Astrocyte (in vitro differentiated cells and primary cell): ENCODE data around the gene NME1. TPM values are rescaled to one million over a fixed set of nuclear protein-coding genes. Genes with fewer than 3 reads are reported as not detected.

ENCODE experiments used
- DNase-seq: peaks from one replicate; pipeline ENCODE4 v3.0.0-alpha.2; 2010; ENCODE audit warnings: low read depth
- FAIRE-seq: peaks from 2 replicates; lab custom pipeline; 2011; peaks lifted over from hg19 to GRCh38; lab: Jason Lieb, UNC
- H2AFZ ChIP-seq: 2 replicates; pipeline ENCODE4 v1.6.0; 2012; ENCODE audit warnings: low read depth, low read length, inconsistent platforms
- H3K27ac ChIP-seq: 2 replicates; pipeline ENCODE4 v1.5.1; 2011; ENCODE audit warnings: low read depth, low read length, inconsistent platforms
- H3K27me3 ChIP-seq: 2 replicates; pipeline ENCODE4 v1.6.0; 2011; ENCODE audit warnings: low read length, inconsistent platforms; ENCODE audit not compliant: insufficient read depth
- H3K36me3 ChIP-seq: 2 replicates; pipeline ENCODE4 v1.5.1; 2011; ENCODE audit warnings: low read length, inconsistent platforms; ENCODE audit not compliant: insufficient read depth
- H3K4me1 ChIP-seq: 2 replicates; pipeline ENCODE4 v1.5.1; 2011; ENCODE audit warnings: low read length, inconsistent platforms; ENCODE audit not compliant: insufficient read depth
- H3K4me2 ChIP-seq: 2 replicates; pipeline ENCODE4 v1.6.0; 2012; ENCODE audit warnings: low read length, inconsistent platforms
- H3K4me3 ChIP-seq: 2 replicates; pipeline ENCODE4 v1.5.1; 2011; ENCODE audit warnings: low read depth, mild to moderate bottlenecking, low read length, inconsistent platforms; ENCODE audit not compliant: insufficient read depth
- H3K79me2 ChIP-seq: 2 replicates; pipeline ENCODE4 v1.6.0; 2012; ENCODE audit warnings: mild to moderate bottlenecking, low read length, inconsistent platforms; ENCODE audit not compliant: insufficient read depth
- H3K9ac ChIP-seq: 2 replicates; pipeline ENCODE4 v1.6.0; 2012; ENCODE audit warnings: mild to moderate bottlenecking, low read length, inconsistent platforms
- H3K9me3 ChIP-seq: 2 replicates; pipeline ENCODE4 v1.5.1; 2012; ENCODE audit warnings: low read depth, mild to moderate bottlenecking, low read length, inconsistent platforms; ENCODE audit not compliant: insufficient read depth
- H4K20me1 ChIP-seq: 2 replicates; pipeline ENCODE4 v1.6.0; 2012; ENCODE audit warnings: low read length, inconsistent platforms; ENCODE audit not compliant: insufficient read depth
- H3K27ac Mint-ChIP-seq: one replicate; pipeline ENCODE4 v1.8.0; 2021; ENCODE audit warnings: mild to moderate bottlenecking, mixed read lengths; ENCODE audit not compliant: unreplicated experiment
- H3K27me3 Mint-ChIP-seq: one replicate; pipeline ENCODE4 v1.8.0; 2021; ENCODE audit warnings: low read depth, mixed read lengths; ENCODE audit not compliant: unreplicated experiment
- H3K36me3 Mint-ChIP-seq: one replicate; pipeline ENCODE4 v1.8.0; 2021; ENCODE audit warnings: low read depth, mixed read lengths; ENCODE audit not compliant: unreplicated experiment
- H3K4me1 Mint-ChIP-seq: one replicate; pipeline ENCODE4 v1.8.0; 2021; ENCODE audit warnings: low read depth, mixed read lengths; ENCODE audit not compliant: unreplicated experiment
- H3K4me3 Mint-ChIP-seq: one replicate; pipeline ENCODE4 v1.8.0; 2021; ENCODE audit warnings: mild to moderate bottlenecking, moderate library complexity, mixed read lengths; ENCODE audit not compliant: unreplicated experiment
- H3K9me3 Mint-ChIP-seq: one replicate; pipeline ENCODE4 v1.8.0; 2021; ENCODE audit warnings: mild to moderate bottlenecking, mixed read lengths; ENCODE audit not compliant: unreplicated experiment
- EZH2 ChIP-seq: IDR thresholded peaks from 2 replicates; pipeline ENCODE4 v1.6.1; 2012; ENCODE audit warnings: mild to moderate bottlenecking, low read length, inconsistent platforms; ENCODE audit not compliant: insufficient read depth
- total RNA-seq: library from RNA; stranded (reverse); gene quantifications from 2 replicates; pipeline ENCODE4 v1.2.1, GENCODE V29; 2021
- TF ChIP-seq, protein P1 (sequence below): IDR thresholded peaks from 2 replicates; pipeline ENCODE4 v1.5.1; 2011; ENCODE audit warnings: low read depth, mild to moderate bottlenecking, inconsistent platforms, low read length, moderate library complexity; ENCODE audit not compliant: insufficient read depth

NME1 gene
- total RNA-seq, 1 donor from 2014 or later: 236 TPM

DNA sequence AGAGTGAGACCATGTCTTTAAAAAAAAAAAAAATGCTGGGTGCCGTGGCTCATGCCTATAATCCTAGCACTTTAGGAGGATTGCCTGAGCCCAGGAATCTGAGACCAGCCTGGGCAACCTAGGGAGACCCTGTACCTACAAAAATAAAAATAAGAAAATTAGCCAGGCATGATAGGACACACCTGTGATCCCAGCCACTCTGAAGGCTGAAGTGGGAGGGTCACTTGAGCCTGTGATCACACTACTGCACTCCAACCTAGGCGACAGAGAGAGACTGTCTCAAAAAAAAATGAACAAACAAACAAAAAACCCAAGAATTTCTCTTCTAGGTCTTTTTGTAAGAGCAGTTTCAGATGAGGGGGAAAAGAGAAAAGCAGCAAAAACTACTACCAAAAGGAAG lies 47.5 kb downstream of the NME1 start:
- peaks cover 4% of the 10 kb centered on the region for H3K4me1 Mint-ChIP-seq
- Histone ChIP-seq H3K27me3 (no peaks in the 10 kb centered on the region), H2AFZ (no peak overlapping the region), H3K4me2 (no peak overlapping the region), H3K27ac (no peak overlapping the region), H3K9ac (no peak overlapping the region), H3K4me3 (no peak overlapping the region), H3K36me3 (peaks cover 21% of the 10 kb centered on the region), H3K79me2 (no peaks in the 10 kb centered on the region), H3K4me1 (no peaks in the 10 kb centered on the region), H3K9me3 (no peaks in the 10 kb centered on the region), H4K20me1 (no peaks in the 10 kb centered on the region)
- FAIRE-seq (no peak), DNase-seq (no peak)
- peaks cover 16% of the 10 kb centered on the region for H3K36me3 Mint-ChIP-seq
- no peak overlapping the region for H3K4me3 Mint-ChIP-seq
- H3K27me3 Mint-ChIP-seq: no peaks in the 10 kb centered on the region
- no peak overlapping the region for H3K27ac Mint-ChIP-seq
- no peaks in the 10 kb centered on the region for H3K9me3 Mint-ChIP-seq
- no peak for TF ChIP-seq EZH2
- TF ChIP-seq, protein P1, sequence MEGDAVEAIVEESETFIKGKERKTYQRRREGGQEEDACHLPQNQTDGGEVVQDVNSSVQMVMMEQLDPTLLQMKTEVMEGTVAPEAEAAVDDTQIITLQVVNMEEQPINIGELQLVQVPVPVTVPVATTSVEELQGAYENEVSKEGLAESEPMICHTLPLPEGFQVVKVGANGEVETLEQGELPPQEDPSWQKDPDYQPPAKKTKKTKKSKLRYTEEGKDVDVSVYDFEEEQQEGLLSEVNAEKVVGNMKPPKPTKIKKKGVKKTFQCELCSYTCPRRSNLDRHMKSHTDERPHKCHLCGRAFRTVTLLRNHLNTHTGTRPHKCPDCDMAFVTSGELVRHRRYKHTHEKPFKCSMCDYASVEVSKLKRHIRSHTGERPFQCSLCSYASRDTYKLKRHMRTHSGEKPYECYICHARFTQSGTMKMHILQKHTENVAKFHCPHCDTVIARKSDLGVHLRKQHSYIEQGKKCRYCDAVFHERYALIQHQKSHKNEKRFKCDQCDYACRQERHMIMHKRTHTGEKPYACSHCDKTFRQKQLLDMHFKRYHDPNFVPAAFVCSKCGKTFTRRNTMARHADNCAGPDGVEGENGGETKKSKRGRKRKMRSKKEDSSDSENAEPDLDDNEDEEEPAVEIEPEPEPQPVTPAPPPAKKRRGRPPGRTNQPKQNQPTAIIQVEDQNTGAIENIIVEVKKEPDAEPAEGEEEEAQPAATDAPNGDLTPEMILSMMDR: no peak

DNA sequence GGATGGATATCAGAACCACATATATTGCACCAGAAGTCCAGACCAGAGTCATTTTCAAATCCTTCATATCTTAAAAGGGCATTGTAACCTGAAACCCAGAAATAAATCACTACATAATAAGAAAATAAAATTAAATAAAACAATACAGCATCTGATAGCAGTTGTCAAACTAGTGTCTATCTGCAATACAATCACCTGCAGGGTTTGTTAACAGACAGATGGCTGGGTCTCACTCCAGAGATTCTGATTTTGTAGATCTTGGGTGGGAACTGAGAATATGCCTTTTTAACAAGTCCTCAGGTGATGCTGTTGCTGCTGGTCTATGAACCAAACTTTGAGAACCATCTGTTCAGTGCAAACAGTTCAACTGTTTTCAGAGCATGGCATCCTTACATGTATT lies 50.5 kb downstream of the NME1 start:
- Histone ChIP-seq H3K79me2 (no peaks in the 10 kb centered on the region), H2AFZ (no peak overlapping the region), H3K9ac (no peak overlapping the region), H3K36me3 (peaks cover 22% of the 10 kb centered on the region), H3K4me2 (no peak overlapping the region), H3K4me1 (no peaks in the 10 kb centered on the region), H3K4me3 (no peak overlapping the region), H3K27ac (no peak overlapping the region), H3K9me3 (no peaks in the 10 kb centered on the region), H3K27me3 (no peaks in the 10 kb centered on the region), H4K20me1 (no peaks in the 10 kb centered on the region)
- no peaks in the 10 kb centered on the region for H3K4me1 Mint-ChIP-seq
- DNase-seq (no peak), FAIRE-seq (no peak)
- H3K9me3 Mint-ChIP-seq: no peaks in the 10 kb centered on the region
- no peak overlapping the region for H3K27ac Mint-ChIP-seq
- H3K27me3 Mint-ChIP-seq: no peaks in the 10 kb centered on the region
- no peak for TF ChIP-seq EZH2
- TF ChIP-seq, protein P1: no peak
- H3K4me3 Mint-ChIP-seq: no peak overlapping the region
- peaks cover 11% of the 10 kb centered on the region for H3K36me3 Mint-ChIP-seq

Other genes with a start within 250 kb of the NME1 start
- 97.7 and 102 TPM in 2 replicates for gene SPAG9, start 32.7 kb upstream of the NME1 start, total RNA-seq
- gene NME2, start 12.9 kb downstream of the NME1 start, total RNA-seq: 799 and 894 TPM in 2 replicates
- 11.1 and 11.3 TPM in 2 replicates for gene MBTD1, start 106.5 kb downstream of the NME1 start, total RNA-seq
- gene UTP18, start 107.0 kb downstream of the NME1 start, total RNA-seq: 26.2 and 35.0 TPM in 2 replicates